ENCODE measurements around the gene AP2A2. TPM values are rescaled to one million over a fixed set of nuclear protein-coding genes. Genes with fewer than 3 reads are reported as not detected.

AP2A2 gene
- total RNA-seq, 1 experiment from 2014 or later, result 47.1 TPM

DNA sequence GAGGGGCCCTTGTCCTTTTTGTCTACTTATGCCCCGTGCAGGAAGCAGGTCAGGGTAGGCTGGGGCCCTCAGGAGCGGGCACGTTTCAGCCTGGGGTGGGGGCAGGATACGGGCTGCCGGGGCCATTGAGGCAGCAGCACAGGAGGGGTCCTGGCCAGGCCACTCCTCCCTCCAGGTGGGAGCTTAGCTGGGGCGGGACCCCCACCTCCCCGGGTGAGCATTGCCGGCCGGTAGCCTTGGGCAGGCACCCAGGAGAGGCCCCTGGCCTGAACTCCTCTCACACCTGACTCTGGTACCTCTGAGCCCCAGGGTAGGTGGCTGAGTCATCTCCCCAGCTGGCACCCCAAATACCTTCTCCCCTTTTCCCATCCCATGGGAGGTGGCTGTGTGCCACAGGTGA, 115.8 kb downstream of the AP2A2 start:
- TF ChIP-seq MYBL2 (CRISPR knock-in tag; IDR thresholded peaks at IDR 0.05) (no peak), ATF1 (CRISPR knock-in tag; IDR thresholded peaks at IDR 0.05) (no peak), TEAD4 (CRISPR knock-in tag; IDR thresholded peaks at IDR 0.05) (no peak), TEAD1 (CRISPR knock-in tag; IDR thresholded peaks at IDR 0.05) (no peak), ZNF121 (CRISPR knock-in tag; IDR thresholded peaks at IDR 0.05) (no peak), IRF1 (CRISPR knock-in tag; IDR thresholded peaks at IDR 0.05) (no peak), GRHL2 (CRISPR knock-in tag; IDR thresholded peaks at IDR 0.05; ENCODE audit: insufficient replicate concordance, severe bottlenecking) (no peak), ZNF219 (CRISPR knock-in tag; IDR thresholded peaks at IDR 0.05; ENCODE audit: borderline replicate concordance) (no peak)
- Mint-ChIP-seq H3K4me1 (no peaks in the 10 kb centered on the region), H3K36me3 (no peaks in the 10 kb centered on the region), H3K27ac (no peak overlapping the region), H3K4me3 (no peak overlapping the region), H3K27me3 (ENCODE audit: low read depth) (no peaks in the 10 kb centered on the region; the same call in 1 of the 2 replicates), H3K9me3 (peaks cover 6% of the 10 kb centered on the region)
- CTCF ChIA-PET, result interaction anchor here (1.0 to 1.4 kb wide), 2 partner anchors 10 to 193 kb away, joined by 4 to 6 read pairs; no protein-coding TSS in a partner anchor
- no peak for ATAC-seq
- DNase-seq (ENCODE audit: low spot score), result no peak
- POLR2A ChIA-PET, result no interaction called here

GRCh38 chr11:1041936-1042608, 116.4 kb downstream of the AP2A2 start:
- Mint-ChIP-seq H3K27ac (no peak overlapping the region), H3K27me3 (ENCODE audit: low read depth) (no peaks in the 10 kb centered on the region; the same call in 1 of the 2 replicates), H3K9me3 (peaks cover 6% of the 10 kb centered on the region), H3K36me3 (no peaks in the 10 kb centered on the region), H3K4me3 (no peak overlapping the region), H3K4me1 (no peaks in the 10 kb centered on the region)
- no peak for DNase-seq (ENCODE audit: low spot score)
- no peak for ATAC-seq
- CTCF ChIA-PET, result interaction anchor here (0.6 to 1.4 kb wide), 5 partner anchors 9 to 193 kb away, joined by 3 to 8 read pairs (median 6); no protein-coding TSS in a partner anchor
- POLR2A ChIA-PET, result no interaction called here
- no peak for TF ChIP-seq ZNF396 (CRISPR knock-in tag; IDR thresholded peaks at IDR 0.05; ENCODE audit: borderline replicate concordance)
- TF ChIP-seq, protein P1, sequence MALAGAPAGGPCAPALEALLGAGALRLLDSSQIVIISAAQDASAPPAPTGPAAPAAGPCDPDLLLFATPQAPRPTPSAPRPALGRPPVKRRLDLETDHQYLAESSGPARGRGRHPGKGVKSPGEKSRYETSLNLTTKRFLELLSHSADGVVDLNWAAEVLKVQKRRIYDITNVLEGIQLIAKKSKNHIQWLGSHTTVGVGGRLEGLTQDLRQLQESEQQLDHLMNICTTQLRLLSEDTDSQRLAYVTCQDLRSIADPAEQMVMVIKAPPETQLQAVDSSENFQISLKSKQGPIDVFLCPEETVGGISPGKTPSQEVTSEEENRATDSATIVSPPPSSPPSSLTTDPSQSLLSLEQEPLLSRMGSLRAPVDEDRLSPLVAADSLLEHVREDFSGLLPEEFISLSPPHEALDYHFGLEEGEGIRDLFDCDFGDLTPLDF (CRISPR knock-in tag; IDR thresholded peaks at IDR 0.05), result no peak
- TF ChIP-seq SOX15 (CRISPR knock-in tag; IDR thresholded peaks at IDR 0.05), result no peak
- no peak for TF ChIP-seq ZBTB21 (CRISPR knock-in tag; IDR thresholded peaks at IDR 0.05; ENCODE audit: borderline replicate concordance)
- no peak for TF ChIP-seq NR2C2 (CRISPR knock-in tag; IDR thresholded peaks at IDR 0.05)
- TF ChIP-seq, protein P2, sequence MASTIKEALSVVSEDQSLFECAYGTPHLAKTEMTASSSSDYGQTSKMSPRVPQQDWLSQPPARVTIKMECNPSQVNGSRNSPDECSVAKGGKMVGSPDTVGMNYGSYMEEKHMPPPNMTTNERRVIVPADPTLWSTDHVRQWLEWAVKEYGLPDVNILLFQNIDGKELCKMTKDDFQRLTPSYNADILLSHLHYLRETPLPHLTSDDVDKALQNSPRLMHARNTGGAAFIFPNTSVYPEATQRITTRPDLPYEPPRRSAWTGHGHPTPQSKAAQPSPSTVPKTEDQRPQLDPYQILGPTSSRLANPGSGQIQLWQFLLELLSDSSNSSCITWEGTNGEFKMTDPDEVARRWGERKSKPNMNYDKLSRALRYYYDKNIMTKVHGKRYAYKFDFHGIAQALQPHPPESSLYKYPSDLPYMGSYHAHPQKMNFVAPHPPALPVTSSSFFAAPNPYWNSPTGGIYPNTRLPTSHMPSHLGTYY (CRISPR knock-in tag; IDR thresholded peaks at IDR 0.05), result no peak
- no peak for TF ChIP-seq GRHL2 (CRISPR knock-in tag; IDR thresholded peaks at IDR 0.05; ENCODE audit: insufficient replicate concordance, severe bottlenecking)

DNA sequence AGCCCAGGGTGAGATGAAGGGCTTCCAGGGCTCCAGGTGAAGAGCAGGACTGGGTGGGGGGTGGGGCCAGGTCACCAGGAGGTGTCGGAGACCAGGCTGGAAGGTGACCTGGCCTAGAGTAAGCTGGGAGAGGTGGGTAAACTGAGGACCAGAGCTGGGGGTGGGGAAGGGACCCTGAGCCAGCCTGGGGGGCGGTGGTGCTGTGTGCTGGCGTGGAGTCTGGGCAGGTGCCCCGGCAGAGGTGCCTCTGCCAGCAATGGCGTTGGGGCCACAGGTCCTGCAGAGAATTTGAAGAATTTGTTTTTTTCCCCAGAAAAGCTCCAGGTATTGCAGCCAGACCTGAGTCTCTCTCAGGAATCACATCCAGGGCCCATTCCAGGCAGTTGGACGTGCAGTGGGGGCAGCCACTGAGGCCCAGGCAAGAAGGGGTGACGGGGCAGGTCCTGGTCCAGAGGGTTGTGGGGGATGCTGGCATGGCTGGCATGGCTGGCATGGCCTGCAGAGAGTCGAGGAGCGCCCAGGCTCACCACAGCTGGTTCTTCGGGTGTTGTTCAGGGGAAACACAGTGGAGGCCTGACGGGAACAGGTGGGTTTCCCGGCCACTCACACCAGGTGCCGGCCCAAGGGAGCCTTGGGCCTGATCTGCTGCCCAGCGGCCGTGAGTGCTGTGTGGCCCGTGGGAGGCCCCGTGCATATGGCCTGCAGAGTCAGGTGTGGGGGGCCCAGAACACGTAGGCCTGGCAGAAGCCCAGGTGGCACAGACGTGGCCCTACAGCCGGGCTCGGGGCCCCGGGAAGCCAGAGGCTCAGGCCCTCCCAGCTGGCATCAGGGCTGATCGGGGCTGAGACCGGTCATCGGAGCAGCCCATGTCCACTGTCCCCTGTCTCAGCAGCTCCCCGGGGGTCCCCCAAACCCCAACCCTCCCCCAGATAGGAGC, 117.2 kb downstream of the AP2A2 start:
- H3K4me3 Mint-ChIP-seq, result no peak overlapping the region
- ATAC-seq (no peak), DNase-seq (ENCODE audit: low spot score) (no peak)
- H3K4me1 Mint-ChIP-seq, result no peaks in the 10 kb centered on the region
- peaks cover 6% of the 10 kb centered on the region for H3K9me3 Mint-ChIP-seq
- H3K27ac Mint-ChIP-seq, result no peak overlapping the region
- H3K27me3 Mint-ChIP-seq (ENCODE audit: low read depth), result peaks cover 3% of the 10 kb centered on the region; the same call in 1 of the 2 replicates
- no peaks in the 10 kb centered on the region for H3K36me3 Mint-ChIP-seq
- CTCF ChIA-PET, result interaction anchor here (0.6 to 1.4 kb wide), 5 partner anchors 8 to 194 kb away, joined by 3 to 8 read pairs (median 6); no protein-coding TSS in a partner anchor
- POLR2A ChIA-PET, result no interaction called here
- TF ChIP-seq ZNF219 (CRISPR knock-in tag; IDR thresholded peaks at IDR 0.05; ENCODE audit: borderline replicate concordance) (no peak), SMAD3 (CRISPR knock-in tag; IDR thresholded peaks at IDR 0.05; ENCODE audit: borderline replicate concordance) (no peak), SOX15 (CRISPR knock-in tag; IDR thresholded peaks at IDR 0.05) (no peak), NFYB (CRISPR knock-in tag; conservative IDR thresholded peaks at IDR 0.05; ENCODE audit: low read depth) (no peak), MXD4 (CRISPR knock-in tag; IDR thresholded peaks at IDR 0.05; ENCODE audit: borderline replicate concordance) (no peak), NFATC4 (CRISPR knock-in tag; IDR thresholded peaks at IDR 0.05) (no peak), IRF2 (CRISPR knock-in tag; IDR thresholded peaks at IDR 0.05; ENCODE audit: borderline replicate concordance, low read depth) (no peak)
- TF ChIP-seq, protein P3, sequence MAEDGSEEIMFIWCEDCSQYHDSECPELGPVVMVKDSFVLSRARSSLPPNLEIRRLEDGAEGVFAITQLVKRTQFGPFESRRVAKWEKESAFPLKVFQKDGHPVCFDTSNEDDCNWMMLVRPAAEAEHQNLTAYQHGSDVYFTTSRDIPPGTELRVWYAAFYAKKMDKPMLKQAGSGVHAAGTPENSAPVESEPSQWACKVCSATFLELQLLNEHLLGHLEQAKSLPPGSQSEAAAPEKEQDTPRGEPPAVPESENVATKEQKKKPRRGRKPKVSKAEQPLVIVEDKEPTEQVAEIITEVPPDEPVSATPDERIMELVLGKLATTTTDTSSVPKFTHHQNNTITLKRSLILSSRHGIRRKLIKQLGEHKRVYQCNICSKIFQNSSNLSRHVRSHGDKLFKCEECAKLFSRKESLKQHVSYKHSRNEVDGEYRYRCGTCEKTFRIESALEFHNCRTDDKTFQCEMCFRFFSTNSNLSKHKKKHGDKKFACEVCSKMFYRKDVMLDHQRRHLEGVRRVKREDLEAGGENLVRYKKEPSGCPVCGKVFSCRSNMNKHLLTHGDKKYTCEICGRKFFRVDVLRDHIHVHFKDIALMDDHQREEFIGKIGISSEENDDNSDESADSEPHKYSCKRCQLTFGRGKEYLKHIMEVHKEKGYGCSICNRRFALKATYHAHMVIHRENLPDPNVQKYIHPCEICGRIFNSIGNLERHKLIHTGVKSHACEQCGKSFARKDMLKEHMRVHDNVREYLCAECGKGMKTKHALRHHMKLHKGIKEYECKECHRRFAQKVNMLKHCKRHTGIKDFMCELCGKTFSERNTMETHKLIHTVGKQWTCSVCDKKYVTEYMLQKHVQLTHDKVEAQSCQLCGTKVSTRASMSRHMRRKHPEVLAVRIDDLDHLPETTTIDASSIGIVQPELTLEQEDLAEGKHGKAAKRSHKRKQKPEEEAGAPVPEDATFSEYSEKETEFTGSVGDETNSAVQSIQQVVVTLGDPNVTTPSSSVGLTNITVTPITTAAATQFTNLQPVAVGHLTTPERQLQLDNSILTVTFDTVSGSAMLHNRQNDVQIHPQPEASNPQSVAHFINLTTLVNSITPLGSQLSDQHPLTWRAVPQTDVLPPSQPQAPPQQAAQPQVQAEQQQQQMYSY (CRISPR knock-in tag; IDR thresholded peaks at IDR 0.05), result no peak
- TF ChIP-seq, protein P4, sequence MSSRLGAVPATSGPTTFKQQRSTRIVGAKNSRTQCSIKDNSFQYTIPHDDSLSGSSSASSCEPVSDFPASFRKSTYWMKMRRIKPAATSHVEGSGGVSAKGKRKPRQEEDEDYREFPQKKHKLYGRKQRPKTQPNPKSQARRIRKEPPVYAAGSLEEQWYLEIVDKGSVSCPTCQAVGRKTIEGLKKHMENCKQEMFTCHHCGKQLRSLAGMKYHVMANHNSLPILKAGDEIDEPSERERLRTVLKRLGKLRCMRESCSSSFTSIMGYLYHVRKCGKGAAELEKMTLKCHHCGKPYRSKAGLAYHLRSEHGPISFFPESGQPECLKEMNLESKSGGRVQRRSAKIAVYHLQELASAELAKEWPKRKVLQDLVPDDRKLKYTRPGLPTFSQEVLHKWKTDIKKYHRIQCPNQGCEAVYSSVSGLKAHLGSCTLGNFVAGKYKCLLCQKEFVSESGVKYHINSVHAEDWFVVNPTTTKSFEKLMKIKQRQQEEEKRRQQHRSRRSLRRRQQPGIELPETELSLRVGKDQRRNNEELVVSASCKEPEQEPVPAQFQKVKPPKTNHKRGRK (CRISPR knock-in tag; IDR thresholded peaks at IDR 0.05; ENCODE audit: borderline replicate concordance), result no peak

All from WTC11 (cell line).